HG02884 (cell line): Measurements from ENCODE around the gene GPM6B.

Experiments
- ATAC-seq: cut with Tn5 transposase; IDR thresholded peaks from one replicate; pipeline ENCODE4 v1.9.1; 2021; ENCODE audit warnings: mild to moderate bottlenecking, moderate library complexity; ENCODE audit not compliant: unreplicated experiment

GPM6B gene

DNA sequence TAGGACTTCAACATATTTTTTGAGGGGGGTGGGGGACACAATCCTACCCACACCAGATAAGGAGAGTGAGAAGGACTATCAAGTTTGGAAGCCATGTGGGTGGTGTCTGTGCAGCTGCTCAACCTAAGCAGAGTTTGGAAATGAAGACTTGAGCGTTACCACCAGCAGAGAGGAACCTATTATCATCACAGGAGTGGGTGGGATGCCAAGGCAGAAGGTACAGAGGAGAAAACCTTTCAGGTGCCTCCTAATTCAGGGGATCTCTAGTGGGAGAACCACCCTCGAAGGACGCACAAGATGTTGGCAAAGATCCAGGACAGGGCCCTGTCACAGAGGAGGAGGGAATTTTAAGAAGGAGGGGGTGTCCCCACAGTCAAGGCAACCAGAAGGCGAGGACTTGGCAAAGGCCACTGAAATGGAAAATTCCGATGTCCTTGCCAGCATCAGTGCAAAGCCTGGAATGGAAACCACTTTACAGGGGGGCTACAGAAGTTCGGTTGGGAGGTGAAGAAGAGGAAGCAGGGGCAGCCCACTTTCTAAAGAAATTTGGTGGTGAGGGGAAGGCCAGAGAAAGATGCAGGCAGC is 8.4 kb upstream of the GPM6B start:
- ATAC-seq, result no peak

- ATAC-seq, result no peak
Observed at GRCh38 chrX:13824746-13825145, 7.9 kb upstream of the GPM6B start.

GRCh38 chrX:13821738-13822137 is 4.8 kb upstream of the GPM6B start:
- no peak for ATAC-seq

DNA sequence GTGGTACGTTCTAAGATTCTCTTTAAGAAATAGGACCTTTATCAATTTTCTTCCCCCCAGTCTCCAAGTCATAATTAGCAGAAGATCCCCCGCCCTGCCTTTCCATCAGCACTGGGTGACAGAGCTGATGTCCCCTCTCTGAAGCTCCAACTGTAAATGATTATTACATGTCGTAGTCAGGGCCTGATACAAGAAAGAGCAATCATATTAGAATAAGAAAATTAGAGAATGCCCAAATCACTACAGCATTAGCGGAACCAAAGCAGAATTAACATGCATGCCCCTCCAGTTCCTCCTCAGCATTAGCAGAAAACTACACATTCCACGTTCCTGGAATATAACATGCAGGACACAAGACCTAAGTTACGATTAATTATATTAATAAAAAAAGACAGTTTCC is 717 bp downstream of the GPM6B start:
- no peak for ATAC-seq

DNA sequence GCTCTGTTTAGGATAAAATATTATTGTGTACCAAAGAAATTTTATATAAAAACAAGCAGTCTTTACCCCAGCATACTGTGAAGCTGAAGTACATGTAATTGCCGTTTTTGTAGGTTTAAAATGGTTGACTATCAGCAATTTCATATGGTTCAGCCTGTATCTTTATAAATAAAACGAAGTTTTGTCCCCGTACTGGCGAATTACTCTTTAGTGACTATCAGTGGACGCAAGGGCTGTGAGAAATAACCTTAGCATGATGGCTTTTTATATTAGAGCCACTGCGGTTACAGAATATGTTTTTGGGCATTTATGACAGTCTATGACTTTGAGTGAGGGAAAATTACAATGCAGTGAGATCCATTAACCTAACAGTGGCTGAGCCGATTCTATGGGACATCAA is 1.2 kb downstream of the GPM6B start:
- no peak for ATAC-seq

GRCh38 chrX:13808865-13809264 is 8.0 kb downstream of the GPM6B start:
- ATAC-seq, result no peak

- ATAC-seq, result no peak
Observed at GRCh38 chrX:13808293-13808692, 8.6 kb downstream of the GPM6B start.

DNA sequence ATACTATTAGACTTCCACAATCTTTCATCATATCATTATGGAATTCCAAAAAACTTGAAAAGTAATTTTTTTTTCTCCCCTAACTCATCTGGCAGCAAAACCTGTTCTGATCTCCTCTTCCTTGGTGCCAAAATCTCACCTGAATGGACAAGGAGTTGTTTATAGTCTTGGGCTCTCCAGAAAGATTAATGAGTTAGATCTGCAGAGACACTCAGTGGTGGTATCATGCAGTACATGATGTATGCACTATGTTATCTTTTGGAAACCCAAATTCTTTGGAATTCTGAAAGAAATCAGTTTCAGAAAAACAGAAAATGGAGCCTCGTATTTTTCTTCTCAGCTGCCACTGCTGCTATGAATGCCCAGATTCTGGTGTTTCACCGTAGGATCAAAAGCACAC is 11.7 kb downstream of the GPM6B start:
- no peak for ATAC-seq

DNA sequence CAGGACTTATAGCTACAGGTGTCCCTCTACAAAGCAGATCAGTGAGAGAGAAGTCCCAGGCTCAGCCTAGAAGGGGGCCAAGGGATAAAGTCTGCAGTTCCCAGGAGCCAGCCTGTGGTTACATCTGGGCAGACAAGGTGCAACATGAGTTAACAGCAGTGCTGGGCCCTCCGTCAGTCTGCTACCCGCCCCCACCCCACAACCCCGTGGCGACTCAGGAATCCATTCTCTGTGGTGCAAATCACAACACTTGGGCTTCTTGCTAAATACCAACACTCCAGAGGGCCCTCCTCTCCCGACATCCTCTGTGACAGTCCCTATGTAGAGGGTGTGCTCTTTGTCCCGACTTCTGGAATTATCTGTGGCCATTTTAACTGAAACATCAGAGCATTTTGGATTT is 13.8 kb downstream of the GPM6B start:
- no peak for ATAC-seq

DNA sequence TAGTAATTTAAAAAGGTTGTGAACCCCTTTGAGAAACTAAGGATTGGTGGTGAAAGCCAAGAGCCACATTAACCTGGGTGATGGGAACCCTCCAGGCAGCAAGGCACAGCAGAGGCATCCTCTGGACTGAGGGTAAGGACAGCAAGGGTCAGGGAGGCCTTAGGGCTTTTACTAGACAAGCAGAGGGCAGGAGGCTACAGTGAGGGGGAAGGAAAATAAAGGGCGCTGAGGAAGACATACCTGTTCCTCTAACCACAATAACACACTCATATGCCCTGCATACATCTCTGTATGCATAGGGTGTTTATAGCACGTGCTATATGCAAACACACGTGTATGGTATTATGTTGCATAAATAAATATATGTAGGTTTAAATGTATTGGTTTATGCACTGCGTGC is 18.7 kb downstream of the GPM6B start:
- ATAC-seq, result no peak

- no peak for ATAC-seq
Observed at GRCh38 chrX:13797512-13797911, 19.4 kb downstream of the GPM6B start.

- ATAC-seq, result no peak
Observed at GRCh38 chrX:13794417-13794816, 22.5 kb downstream of the GPM6B start.

- ATAC-seq, result no peak
Observed at GRCh38 chrX:13793897-13794296, 23.0 kb downstream of the GPM6B start.

DNA sequence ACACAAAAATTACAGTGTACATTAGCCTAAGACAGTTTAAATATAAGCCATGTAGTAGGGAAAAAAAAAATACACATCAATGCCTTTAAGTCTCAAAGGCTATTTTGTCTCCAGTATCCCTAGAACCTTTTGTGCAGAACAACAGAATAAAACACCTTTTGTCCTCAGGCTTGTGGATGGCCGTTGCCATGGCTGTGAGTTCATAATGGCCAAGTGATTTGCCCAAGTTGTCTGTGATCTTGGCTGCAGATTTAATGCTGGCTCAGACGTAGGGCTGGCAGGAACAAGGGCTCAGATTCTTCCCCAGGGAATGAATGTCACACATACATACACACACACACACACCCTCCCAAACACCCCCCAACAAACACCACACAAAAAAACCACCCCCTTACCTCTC is 25.3 kb downstream of the GPM6B start:
- no peak for ATAC-seq

GRCh38 chrX:13791145-13791544 is 25.7 kb downstream of the GPM6B start:
- ATAC-seq, result no peak

- no peak for ATAC-seq
Observed at GRCh38 chrX:13790206-13791131, 26.4 kb downstream of the GPM6B start.

DNA sequence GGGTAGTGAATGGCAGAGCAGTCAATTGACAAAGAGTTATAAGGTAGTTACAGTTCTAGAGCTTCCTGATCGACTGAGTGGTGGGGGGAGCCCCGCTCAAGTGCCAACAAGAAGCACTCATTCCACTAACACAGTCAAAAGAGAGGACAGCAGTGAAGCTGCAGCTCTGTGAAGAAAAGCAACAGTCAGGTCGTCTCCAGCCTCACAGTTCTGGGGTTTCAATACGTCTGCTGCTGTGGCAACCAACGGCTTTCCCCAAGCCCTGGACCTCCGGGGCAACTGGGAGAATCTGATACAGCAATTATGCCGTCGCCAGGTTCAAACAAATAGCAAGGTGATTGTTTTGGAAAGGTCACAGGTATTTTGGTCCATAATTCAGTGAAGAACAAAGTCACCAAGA is 30.8 kb downstream of the GPM6B start:
- ATAC-seq, result no peak

- ATAC-seq, result no peak
Observed at GRCh38 chrX:13780868-13781427, 35.9 kb downstream of the GPM6B start.

DNA sequence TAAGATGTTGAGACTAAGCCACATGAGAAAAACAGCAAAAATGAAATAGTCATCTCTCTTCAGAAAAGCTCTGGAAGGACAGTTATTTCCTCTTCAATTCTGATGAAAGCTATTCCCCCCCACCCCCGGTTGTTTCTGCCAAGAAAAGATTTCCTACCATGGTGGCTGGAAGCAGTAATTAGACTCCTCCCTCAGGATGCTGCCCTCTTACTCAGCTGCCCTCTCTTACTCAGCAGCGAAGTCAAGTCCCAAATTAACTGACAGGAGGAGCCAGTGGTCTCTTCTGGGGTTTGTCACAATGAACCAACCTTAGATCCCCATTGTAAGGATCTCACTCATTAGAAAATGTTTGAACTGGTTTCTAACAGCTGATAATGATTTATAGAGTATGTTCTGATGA is 38.0 kb downstream of the GPM6B start:
- ATAC-seq, result no peak

DNA sequence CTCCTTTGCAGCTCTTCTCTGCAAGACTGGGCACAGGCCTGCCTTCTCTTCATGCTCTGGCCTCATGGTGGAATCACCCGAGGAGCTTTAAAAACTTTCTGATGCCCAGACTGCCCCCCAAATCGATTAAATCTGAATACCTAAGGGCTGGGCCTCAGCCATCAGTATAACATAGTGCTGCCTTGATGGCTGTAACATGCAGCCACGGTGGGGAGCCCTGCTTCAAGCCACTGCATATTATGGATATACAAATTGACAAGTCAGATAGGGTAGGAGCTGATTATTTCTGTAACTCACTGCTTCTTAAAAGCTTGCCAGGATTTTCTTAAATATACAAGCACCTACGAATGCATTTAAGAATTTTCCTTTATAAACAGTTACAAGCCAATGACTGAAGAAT is 40.5 kb downstream of the GPM6B start:
- no peak for ATAC-seq

DNA sequence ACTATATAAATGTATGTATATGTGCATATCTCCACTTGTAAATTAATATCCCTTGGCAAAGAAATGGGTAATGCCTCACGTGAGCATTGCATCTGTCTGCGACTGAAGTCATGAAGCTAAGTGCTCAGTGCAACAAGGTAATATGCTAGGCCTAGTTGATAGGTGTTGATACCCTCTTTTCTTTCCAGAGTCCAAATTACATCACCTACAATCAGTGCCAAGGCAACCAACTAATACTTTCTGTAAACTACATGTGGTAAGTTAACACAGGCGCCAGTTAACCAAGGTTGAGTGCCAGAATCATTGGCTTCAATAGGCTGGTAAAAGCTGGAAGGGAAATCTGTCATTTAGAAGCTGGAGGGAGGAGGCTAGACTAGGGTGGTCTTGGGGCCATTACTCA is 41.1 kb downstream of the GPM6B start:
- no peak for ATAC-seq

GRCh38 chrX:13774696-13775095 is 42.2 kb downstream of the GPM6B start:
- no peak for ATAC-seq
